ENCODE data around the gene S1PR1.

- no peak for TF ChIP-seq EZH2 (IDR thresholded peaks at IDR 0.05)
- TF ChIP-seq CTCF (IDR thresholded peaks at IDR 0.05), result no peak
- TF ChIP-seq EZH2phosphoT487 (IDR thresholded peaks at IDR 0.05), result no peak
These were observed 32.1 kb downstream of the S1PR1 start for GRCh38 chr1:101268893-101269292.
